MM.1S (cell line): Measurements from ENCODE around the gene TMEM141.

Experiments used
- DNase-seq: peaks from one replicate; pipeline ENCODE4 v3.0.0-alpha.2; 2015
- H2AFZ ChIP-seq: fragments of 300-600 bp; sonication (generic); 2 replicates; pipeline ENCODE4 v1.6.0; 2016; ENCODE audit warnings: antibody characterized with exemption, low read length
- H3F3A ChIP-seq: fragments of 300-600 bp; sonication (generic); 2 replicates; pipeline ENCODE4 v1.6.1; 2016; ENCODE audit warnings: mild to moderate bottlenecking, antibody characterized with exemption, low read length, moderate library complexity, mixed read lengths; ENCODE audit not compliant: insufficient read depth
- H3K27ac ChIP-seq: fragments of 300-600 bp; sonication (generic); 2 replicates; pipeline ENCODE4 v1.5.1; 2016; ENCODE audit warnings: mild to moderate bottlenecking, low read length
- H3K27me3 ChIP-seq: fragments of 300-600 bp; sonication (generic); replicated peaks from 2 replicates; pipeline ENCODE4 v1.6.0; 2016; ENCODE audit warnings: low read length; ENCODE audit not compliant: insufficient read depth
- H3K36me3 ChIP-seq: fragments of 300-600 bp; sonication (generic); replicated peaks from 2 replicates; pipeline ENCODE4 v1.6.1; 2016; ENCODE audit warnings: mild to moderate bottlenecking, low read length, mixed read lengths; ENCODE audit not compliant: insufficient read depth
- H3K4me1 ChIP-seq: fragments of 300-600 bp; sonication (generic); 2 replicates; pipeline ENCODE4 v1.6.1; 2016; ENCODE audit warnings: low read length, mixed read lengths
- H3K4me2 ChIP-seq: fragments of 300-600 bp; sonication (generic); 2 replicates; pipeline ENCODE4 v1.6.0; 2016; ENCODE audit warnings: low read depth, low read length
- H3K4me3 ChIP-seq: fragments of 300-600 bp; sonication (generic); 2 replicates; pipeline ENCODE4 v1.5.1; 2016; ENCODE audit warnings: low read length, mixed read lengths
- H3K79me2 ChIP-seq: fragments of 300-600 bp; sonication (generic); 2 replicates; pipeline ENCODE4 v1.6.1; 2016; ENCODE audit warnings: mixed run types, low read length, mixed read lengths
- H3K9ac ChIP-seq: fragments of 300-600 bp; sonication (generic); 2 replicates; pipeline ENCODE4 v1.6.1; 2016; ENCODE audit warnings: low read length, mixed read lengths
- H3K9me2 ChIP-seq: fragments of 300-600 bp; sonication (generic); replicated peaks from 2 replicates; pipeline ENCODE4 v1.6.1; 2016; ENCODE audit warnings: mild to moderate bottlenecking, low read length, mixed read lengths; ENCODE audit not compliant: insufficient read depth
- H3K9me3 ChIP-seq: fragments of 300-600 bp; sonication (generic); replicated peaks from 2 replicates; pipeline ENCODE4 v1.6.1; 2016; ENCODE audit warnings: mild to moderate bottlenecking, low read length, mixed read lengths; ENCODE audit not compliant: insufficient read depth
- H4K20me1 ChIP-seq: fragments of 300-600 bp; sonication (generic); 2 replicates; pipeline ENCODE4 v1.6.1; 2016; ENCODE audit warnings: mild to moderate bottlenecking, low read length, moderate library complexity, mixed read lengths; ENCODE audit not compliant: insufficient read depth
- EZH2 ChIP-seq: fragments of 300-600 bp; sonication (generic); optimal IDR thresholded peaks from 2 replicates; pipeline ENCODE3; 2017; ENCODE audit warnings: low read depth, mild to moderate bottlenecking, antibody characterized with exemption, low read length, mixed read lengths
- EZH2phosphoT487 ChIP-seq: fragments of 300-600 bp; sonication (generic); IDR thresholded peaks from 2 replicates; pipeline ENCODE4 v1.6.1; 2018; ENCODE audit warnings: antibody characterized with exemption, low read length
- TF ChIP-seq, protein P1 (sequence below): fragments of 300-600 bp; sonication (generic); IDR thresholded peaks from 2 replicates; pipeline ENCODE4 v1.5.1; 2016; ENCODE audit warnings: antibody characterized with exemption, low read length, mixed read lengths

TMEM141 gene

GRCh38 chr9:136757328-136757727, 33.8 kb upstream of the TMEM141 start:
- Histone ChIP-seq H3K27me3 (peaks cover 76% of the 10 kb centered on the region), H4K20me1 (no peaks in the 10 kb centered on the region), H3K9me3 (no peaks in the 10 kb centered on the region), H3K79me2 (no peaks in the 10 kb centered on the region), H3K4me1 (0 out of 2 replicates have a peak, but pooled peaks cover 2% of the 10 kb centered on the region), H3K27ac (no peak overlapping the region), H3K36me3 (no peaks in the 10 kb centered on the region), H3K9me2 (no peaks in the 10 kb centered on the region), H3K4me2 (no peak overlapping the region; the same call in 1 of the 2 replicates), H3F3A (no peaks in the 10 kb centered on the region), H3K9ac (no peak overlapping the region), H2AFZ (no peak overlapping the region), H3K4me3 (no peak overlapping the region)
- no peak for TF ChIP-seq EZH2phosphoT487
- TF ChIP-seq, protein P1, sequence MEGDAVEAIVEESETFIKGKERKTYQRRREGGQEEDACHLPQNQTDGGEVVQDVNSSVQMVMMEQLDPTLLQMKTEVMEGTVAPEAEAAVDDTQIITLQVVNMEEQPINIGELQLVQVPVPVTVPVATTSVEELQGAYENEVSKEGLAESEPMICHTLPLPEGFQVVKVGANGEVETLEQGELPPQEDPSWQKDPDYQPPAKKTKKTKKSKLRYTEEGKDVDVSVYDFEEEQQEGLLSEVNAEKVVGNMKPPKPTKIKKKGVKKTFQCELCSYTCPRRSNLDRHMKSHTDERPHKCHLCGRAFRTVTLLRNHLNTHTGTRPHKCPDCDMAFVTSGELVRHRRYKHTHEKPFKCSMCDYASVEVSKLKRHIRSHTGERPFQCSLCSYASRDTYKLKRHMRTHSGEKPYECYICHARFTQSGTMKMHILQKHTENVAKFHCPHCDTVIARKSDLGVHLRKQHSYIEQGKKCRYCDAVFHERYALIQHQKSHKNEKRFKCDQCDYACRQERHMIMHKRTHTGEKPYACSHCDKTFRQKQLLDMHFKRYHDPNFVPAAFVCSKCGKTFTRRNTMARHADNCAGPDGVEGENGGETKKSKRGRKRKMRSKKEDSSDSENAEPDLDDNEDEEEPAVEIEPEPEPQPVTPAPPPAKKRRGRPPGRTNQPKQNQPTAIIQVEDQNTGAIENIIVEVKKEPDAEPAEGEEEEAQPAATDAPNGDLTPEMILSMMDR: no peak
- TF ChIP-seq EZH2: no peak
- DNase-seq: no peak

DNA sequence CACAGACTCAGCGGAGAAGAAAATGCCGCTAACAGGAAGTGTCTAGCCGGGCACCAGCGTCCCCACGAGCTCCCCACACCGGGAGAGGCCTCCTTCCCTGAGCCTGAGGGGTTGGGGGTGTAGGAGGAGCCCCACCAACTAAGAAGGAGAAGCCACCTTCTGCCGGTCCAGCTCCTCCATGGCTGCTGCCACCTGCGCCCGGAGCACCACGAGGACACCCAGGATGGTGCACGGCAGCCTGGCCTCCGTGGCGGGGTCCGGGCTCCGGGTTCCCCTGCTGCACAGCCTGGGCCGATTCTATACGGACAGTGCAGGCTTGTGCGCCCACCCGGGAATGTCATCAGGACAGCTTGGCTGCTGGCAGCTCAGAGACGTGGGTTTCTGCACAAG, 33.4 kb upstream of the TMEM141 start:
- H3K9ac ChIP-seq: no peak overlapping the region
- H3K4me1 ChIP-seq: 0 out of 2 replicates have a peak, but pooled peaks cover 2% of the 10 kb centered on the region
- no peaks in the 10 kb centered on the region for H3K79me2 ChIP-seq
- no peaks in the 10 kb centered on the region for H3K36me3 ChIP-seq
- no peak overlapping the region for H3K27ac ChIP-seq
- TF ChIP-seq EZH2 (no peak), EZH2phosphoT487 (no peak)
- TF ChIP-seq, protein P1: no peak
- no peak for DNase-seq
- H3K9me3 ChIP-seq: no peaks in the 10 kb centered on the region
- no peaks in the 10 kb centered on the region for H3K9me2 ChIP-seq
- no peaks in the 10 kb centered on the region for H4K20me1 ChIP-seq
- no peak overlapping the region for H2AFZ ChIP-seq
- H3F3A ChIP-seq: no peaks in the 10 kb centered on the region
- no peak overlapping the region for H3K4me3 ChIP-seq
- peaks cover 73% of the 10 kb centered on the region for H3K27me3 ChIP-seq
- no peak overlapping the region; the same call in 1 of the 2 replicates for H3K4me2 ChIP-seq

GRCh38 chr9:136759001-136759400, 32.1 kb upstream of the TMEM141 start:
- Histone ChIP-seq H3K4me3 (no peak overlapping the region), H3K4me2 (no peak overlapping the region), H3K4me1 (0 out of 2 replicates have a peak, but pooled peaks cover 2% of the 10 kb centered on the region)

More at GRCh38 chr9:136759001-136759400, 32.1 kb upstream of the TMEM141 start:
- TF ChIP-seq, protein P1: no peak
- TF ChIP-seq EZH2: no peak
- TF ChIP-seq EZH2phosphoT487: no peak
- Histone ChIP-seq H3K9me3 (no peaks in the 10 kb centered on the region), H3K79me2 (no peaks in the 10 kb centered on the region), H3F3A (no peaks in the 10 kb centered on the region), H3K36me3 (no peaks in the 10 kb centered on the region), H3K27ac (no peak overlapping the region), H3K27me3 (peaks cover 61% of the 10 kb centered on the region), H3K9me2 (no peaks in the 10 kb centered on the region), H2AFZ (no peak overlapping the region), H4K20me1 (no peaks in the 10 kb centered on the region), H3K9ac (no peak overlapping the region)
- DNase-seq: no peak
